ENCODE results near the gene MAP3K8.

- TF ChIP-seq EZH2 (IDR thresholded peaks at IDR 0.05; ENCODE audit: borderline replicate concordance, insufficient read depth, low read length, poor library complexity, severe bottlenecking) (no peak), TAF1 (IDR thresholded peaks at IDR 0.05; ENCODE audit: low read depth) (no peak), POLR2AphosphoS5 (IDR thresholded peaks at IDR 0.05) (no peak), EP300 (conservative IDR thresholded peaks at IDR 0.05; ENCODE audit: poor library complexity, severe bottlenecking) (no peak), MXI1 (conservative IDR thresholded peaks at IDR 0.05; ENCODE audit: poor library complexity, severe bottlenecking) (no peak), SMC3 (conservative IDR thresholded peaks at IDR 0.05; ENCODE audit: poor library complexity) (no peak), RAD21 (conservative IDR thresholded peaks at IDR 0.05) (no peak)
- TF ChIP-seq, protein P1, sequence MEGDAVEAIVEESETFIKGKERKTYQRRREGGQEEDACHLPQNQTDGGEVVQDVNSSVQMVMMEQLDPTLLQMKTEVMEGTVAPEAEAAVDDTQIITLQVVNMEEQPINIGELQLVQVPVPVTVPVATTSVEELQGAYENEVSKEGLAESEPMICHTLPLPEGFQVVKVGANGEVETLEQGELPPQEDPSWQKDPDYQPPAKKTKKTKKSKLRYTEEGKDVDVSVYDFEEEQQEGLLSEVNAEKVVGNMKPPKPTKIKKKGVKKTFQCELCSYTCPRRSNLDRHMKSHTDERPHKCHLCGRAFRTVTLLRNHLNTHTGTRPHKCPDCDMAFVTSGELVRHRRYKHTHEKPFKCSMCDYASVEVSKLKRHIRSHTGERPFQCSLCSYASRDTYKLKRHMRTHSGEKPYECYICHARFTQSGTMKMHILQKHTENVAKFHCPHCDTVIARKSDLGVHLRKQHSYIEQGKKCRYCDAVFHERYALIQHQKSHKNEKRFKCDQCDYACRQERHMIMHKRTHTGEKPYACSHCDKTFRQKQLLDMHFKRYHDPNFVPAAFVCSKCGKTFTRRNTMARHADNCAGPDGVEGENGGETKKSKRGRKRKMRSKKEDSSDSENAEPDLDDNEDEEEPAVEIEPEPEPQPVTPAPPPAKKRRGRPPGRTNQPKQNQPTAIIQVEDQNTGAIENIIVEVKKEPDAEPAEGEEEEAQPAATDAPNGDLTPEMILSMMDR (IDR thresholded peaks at IDR 0.05; ENCODE audit: poor library complexity, severe bottlenecking), result no peak
- TF ChIP-seq, protein P2, sequence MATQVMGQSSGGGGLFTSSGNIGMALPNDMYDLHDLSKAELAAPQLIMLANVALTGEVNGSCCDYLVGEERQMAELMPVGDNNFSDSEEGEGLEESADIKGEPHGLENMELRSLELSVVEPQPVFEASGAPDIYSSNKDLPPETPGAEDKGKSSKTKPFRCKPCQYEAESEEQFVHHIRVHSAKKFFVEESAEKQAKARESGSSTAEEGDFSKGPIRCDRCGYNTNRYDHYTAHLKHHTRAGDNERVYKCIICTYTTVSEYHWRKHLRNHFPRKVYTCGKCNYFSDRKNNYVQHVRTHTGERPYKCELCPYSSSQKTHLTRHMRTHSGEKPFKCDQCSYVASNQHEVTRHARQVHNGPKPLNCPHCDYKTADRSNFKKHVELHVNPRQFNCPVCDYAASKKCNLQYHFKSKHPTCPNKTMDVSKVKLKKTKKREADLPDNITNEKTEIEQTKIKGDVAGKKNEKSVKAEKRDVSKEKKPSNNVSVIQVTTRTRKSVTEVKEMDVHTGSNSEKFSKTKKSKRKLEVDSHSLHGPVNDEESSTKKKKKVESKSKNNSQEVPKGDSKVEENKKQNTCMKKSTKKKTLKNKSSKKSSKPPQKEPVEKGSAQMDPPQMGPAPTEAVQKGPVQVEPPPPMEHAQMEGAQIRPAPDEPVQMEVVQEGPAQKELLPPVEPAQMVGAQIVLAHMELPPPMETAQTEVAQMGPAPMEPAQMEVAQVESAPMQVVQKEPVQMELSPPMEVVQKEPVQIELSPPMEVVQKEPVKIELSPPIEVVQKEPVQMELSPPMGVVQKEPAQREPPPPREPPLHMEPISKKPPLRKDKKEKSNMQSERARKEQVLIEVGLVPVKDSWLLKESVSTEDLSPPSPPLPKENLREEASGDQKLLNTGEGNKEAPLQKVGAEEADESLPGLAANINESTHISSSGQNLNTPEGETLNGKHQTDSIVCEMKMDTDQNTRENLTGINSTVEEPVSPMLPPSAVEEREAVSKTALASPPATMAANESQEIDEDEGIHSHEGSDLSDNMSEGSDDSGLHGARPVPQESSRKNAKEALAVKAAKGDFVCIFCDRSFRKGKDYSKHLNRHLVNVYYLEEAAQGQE (IDR thresholded peaks at IDR 0.05; ENCODE audit: borderline replicate concordance), result no peak
Observed at GRCh38 chr10:30489346-30489745, 55.4 kb downstream of the MAP3K8 start.
